Stimulated activated CD8-positive, alpha-beta memory T cell treated with anti-CD3 and anti-CD28 coated beads, Interleukin-12 subunit alpha, Interleukin-12 subunit beta, amount 100 ng/mL, for 4 hours (primary cell): ENCODE measurements around the gene ELN.
"Not testable (repeated sequence)": the region's sequence is repeated elsewhere in the genome, so short reads cannot be mapped to it uniquely, and the experiment has no call there.

Experiments used
- DNase-seq: peaks from one replicate; pipeline ENCODE4 v3.0.0-alpha.2; 2020; ENCODE audit warnings: low read depth

The ELN gene

DNA sequence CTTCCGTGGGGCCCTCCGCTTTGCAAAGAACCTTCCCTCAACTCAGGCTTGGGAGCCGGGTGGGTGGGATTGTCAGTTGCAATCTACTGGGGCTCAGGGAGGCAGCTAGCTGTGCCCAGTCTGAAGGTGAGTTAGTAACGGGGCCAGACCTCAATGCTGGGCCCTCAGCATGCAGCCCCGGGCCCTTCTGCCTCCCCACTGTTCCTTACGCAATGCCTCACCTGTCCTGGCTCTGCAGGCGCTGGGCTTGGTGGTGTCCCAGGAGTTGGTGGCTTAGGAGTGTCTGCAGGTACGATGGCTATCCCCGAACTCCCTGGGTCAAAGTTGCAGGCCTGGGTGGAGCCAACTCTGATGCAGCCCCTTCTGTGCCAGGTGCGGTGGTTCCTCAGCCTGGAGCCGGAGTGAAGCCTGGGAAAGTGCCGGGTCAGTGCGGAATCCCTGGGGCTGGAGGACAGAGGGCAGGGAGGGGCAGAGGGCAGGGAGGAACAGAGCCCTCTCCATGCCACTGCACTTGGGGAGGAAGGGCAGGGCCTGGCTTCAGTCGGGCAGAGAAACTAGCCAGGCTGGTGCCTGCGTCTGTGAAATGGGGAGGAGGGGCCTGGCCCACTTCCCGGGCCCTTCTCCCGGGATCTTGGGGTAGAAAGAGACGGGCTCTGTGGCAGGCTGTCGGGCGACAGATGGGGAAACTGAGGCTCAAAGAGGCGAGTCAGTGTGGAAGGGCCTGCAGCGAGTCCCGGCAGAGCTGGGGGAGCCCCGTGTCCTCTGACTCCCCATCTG is 15.0 kb downstream of the ELN start:
- DNase-seq = no peak

GRCh38 chr7:74043523-74043951 is 15.6 kb downstream of the ELN start:
- no peak for DNase-seq

GRCh38 chr7:74044366-74045350 is 16.7 kb downstream of the ELN start:
- no peak for DNase-seq

DNA sequence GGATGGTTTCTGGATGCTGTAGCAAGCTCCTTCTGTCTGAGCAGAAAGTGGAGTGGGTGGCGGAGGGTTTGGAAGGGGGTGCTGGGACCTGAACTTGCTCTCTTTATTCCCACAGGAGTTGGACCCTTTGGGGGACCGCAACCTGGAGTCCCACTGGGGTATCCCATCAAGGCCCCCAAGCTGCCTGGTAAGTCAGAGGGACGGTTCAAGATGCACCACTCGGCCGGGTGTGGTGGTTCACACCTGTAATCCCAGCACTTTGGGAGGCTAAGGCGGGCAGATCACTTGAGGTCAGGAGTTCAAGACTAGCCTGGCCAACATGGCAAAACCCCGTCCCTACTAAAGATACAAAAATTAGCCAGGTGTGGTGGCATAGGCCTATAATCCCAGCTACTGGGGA is 18.6 kb downstream of the ELN start:
- not testable (repeated sequence) for DNase-seq

GRCh38 chr7:74047804-74048380 is 19.9 kb downstream of the ELN start:
- no peak for DNase-seq

DNA sequence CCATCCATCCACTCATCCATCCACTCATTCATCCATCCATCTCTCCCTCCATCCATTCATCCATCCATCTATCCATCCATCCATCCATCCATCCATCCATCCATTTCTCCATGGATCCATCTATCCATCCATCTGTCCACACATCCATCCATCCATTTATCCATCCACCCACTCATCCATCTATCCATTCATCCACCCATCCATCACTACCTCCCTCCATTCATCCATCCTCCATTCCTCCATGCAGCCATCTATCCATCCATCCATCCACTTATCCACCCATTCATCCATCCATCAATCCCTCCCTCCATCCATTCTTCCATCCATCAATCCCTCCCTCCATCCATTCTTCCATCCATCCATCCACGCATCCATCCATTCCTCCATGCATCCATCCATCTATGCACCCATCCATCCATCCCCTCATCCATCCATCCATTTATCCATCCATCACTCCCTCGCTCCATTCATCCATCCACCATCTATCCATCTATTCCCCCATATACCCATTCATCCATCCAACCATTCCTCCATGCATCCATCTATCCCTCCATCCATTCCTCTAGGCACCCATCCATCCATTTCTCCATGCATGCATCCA is 21.1 kb downstream of the ELN start:
- DNase-seq = no peak

DNA sequence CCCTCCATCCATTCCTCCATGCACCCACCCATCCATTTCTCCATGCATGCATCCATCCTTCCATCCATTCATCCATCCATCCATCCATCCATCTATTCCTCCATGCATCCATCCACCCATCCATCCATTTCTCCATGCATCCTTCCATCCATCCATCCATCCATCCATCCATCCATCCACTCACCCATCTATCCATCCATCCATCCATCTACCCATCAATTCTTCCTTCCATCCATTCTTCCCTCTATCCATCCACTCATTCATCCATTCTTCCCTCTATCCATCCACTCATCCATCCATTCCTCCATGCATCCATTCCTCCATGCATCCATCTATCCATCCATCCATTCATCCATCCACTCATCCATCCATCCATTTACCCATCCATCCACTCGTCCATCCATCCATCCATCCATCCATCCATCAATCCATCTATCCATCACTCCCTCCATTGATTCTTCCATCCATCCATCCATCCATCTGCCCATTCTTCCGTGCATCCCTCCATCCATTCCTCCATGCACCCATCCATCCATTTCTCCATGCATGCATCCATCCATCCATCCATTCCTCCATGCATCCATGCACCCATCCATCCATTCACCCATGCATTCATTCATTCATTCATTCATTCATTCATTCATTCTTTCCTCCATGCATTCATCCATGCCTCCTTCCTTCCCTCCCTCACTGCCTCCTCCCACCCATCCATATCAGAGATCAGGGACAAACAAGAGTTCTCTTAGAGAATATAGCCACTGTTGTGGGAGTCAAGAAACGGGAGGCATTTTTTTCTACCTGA is 22.2 kb downstream of the ELN start:
- DNase-seq = no peak

GRCh38 chr7:74051193-74051592 is 23.2 kb downstream of the ELN start:
- DNase-seq = no peak

GRCh38 chr7:74051629-74052410 is 23.8 kb downstream of the ELN start:
- no peak for DNase-seq

DNA sequence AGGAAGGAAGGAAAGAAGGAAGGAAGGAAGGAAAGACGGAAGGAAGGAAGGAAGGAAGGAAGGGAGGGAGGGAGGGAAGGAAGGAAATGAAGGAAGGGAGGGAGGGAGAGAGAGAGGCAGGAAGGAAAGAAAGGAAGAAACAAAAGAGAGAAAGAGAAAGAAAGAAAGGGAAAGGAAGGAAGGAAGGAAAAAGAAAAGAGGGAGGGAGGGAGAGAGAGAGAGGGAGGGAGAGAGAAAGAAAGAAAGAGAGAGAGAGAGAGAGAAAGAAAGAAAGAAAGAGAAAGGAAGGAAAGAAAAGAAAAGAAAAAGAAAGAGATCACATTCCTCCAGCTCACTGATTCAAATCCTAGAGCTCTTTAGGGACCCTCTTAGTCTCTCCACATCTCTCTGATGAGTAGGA is 24.7 kb downstream of the ELN start:
- DNase-seq = no peak

- no peak for DNase-seq
Observed at GRCh38 chr7:74053589-74054186, 25.7 kb downstream of the ELN start.

GRCh38 chr7:74056096-74056915 is 28.3 kb downstream of the ELN start:
- DNase-seq = no peak

DNA sequence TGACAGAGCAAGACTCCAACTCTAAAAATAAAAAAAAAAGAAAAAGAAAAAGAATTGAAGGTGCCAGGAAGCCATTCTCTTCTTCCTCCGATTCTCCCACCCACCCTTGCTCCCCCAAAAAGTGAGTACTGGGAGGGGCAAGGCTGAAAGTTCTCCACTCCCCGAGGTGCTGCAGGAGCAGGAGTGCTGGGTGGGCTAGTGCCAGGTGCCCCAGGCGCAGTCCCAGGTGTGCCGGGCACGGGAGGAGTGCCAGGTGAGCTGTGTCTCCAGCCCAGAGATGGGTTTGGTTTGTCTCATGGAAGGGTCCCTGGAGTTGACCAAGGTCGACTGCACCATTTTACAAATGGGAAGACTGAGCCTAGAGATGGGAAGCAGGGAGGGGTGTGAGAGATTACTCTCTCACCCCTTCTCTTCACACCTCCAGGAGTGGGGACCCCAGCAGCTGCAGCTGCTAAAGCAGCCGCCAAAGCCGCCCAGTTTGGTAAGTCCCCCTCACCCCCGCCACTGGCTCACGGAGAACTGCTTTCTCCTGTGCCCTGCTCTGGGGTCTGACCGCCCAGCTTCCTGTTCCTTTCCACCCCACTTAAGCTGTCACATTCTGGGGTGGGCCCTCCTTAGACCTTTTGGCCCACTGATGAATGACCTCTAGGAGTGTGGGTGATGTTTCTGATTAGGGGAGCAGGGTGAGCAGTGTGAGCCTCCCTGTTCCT is 29.4 kb downstream of the ELN start:
- no peak for DNase-seq

DNA sequence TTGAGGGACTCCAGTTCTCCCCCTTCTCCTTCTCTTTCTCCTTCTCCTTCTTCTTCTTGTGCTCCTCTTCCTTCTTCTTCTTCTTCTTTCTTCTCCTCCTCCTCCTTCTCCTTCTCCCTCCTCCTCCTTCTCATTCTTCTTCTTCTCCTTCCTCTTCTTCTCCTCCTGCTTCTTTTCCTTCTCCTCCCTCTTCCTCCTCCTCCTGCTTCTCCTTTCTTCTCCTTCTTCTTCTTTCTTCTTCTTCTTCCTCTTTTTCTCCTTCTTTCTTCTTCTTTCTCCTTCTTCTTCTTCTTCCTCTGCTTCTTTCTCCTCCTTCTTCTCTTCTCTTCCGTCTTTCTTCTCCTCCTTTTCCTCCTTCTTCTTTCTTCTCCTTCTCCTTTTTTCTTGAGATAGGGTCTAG is 30.0 kb downstream of the ELN start:
- DNase-seq = no peak

GRCh38 chr7:74058486-74058885 is 30.5 kb downstream of the ELN start:
- DNase-seq = no peak

- DNase-seq = no peak
Observed at GRCh38 chr7:74059037-74059436, 31.1 kb downstream of the ELN start.

- DNase-seq = no peak
Observed at GRCh38 chr7:74059681-74060588, 32.0 kb downstream of the ELN start.
